Chondrocyte (in vitro differentiated cells): ENCODE results near the gene SPATS2L. TPM values are rescaled to one million over a fixed set of nuclear protein-coding genes. Genes with fewer than 3 reads are reported as not detected.
A peak's percentile ranks its signal among the peaks of the same experiment; 100 is the strongest.

ENCODE experiments used
- DNase-seq: peaks from one replicate; pipeline ENCODE4 v3.0.0; 2021; ENCODE audit warnings: mixed read lengths, low spot score
- H3K27ac Mint-ChIP-seq: one replicate; pipeline ENCODE4 v1.8.0; 2021; ENCODE audit warnings: mild to moderate bottlenecking, moderate library complexity, mixed read lengths; ENCODE audit not compliant: unreplicated experiment
- H3K27me3 Mint-ChIP-seq: 2 replicates; pipeline ENCODE4 v1.8.0; 2021; ENCODE audit warnings: low read depth, mixed read lengths
- H3K36me3 Mint-ChIP-seq: 2 replicates; pipeline ENCODE4 v1.8.0; 2021; ENCODE audit warnings: low read depth, mixed read lengths
- H3K4me1 Mint-ChIP-seq: 2 replicates; pipeline ENCODE4 v1.8.0; 2021; ENCODE audit warnings: low read depth, mild to moderate bottlenecking, mixed read lengths
- H3K4me3 Mint-ChIP-seq: one replicate; pipeline ENCODE4 v1.8.0; 2021; ENCODE audit warnings: mild to moderate bottlenecking, moderate library complexity, mixed read lengths; ENCODE audit not compliant: unreplicated experiment
- H3K9me3 Mint-ChIP-seq: 2 replicates; pipeline ENCODE4 v1.8.0; 2021; ENCODE audit warnings: low read depth, mixed read lengths
- CTCF ChIP-seq: fragments of 200-600 bp; sonication (generic); IDR thresholded peaks from 2 replicates; pipeline ENCODE4 v1.5.0; 2021; ENCODE audit warnings: antibody characterized with exemption, mild to moderate bottlenecking, moderate library complexity
- total RNA-seq: library from RNA; stranded (reverse); gene quantifications from 3 replicates; pipeline ENCODE4 v1.2.1, GENCODE V29; 2021

Gene SPATS2L
- total RNA-seq, 1 donor from 2014 or later = 237 TPM

- H3K27ac Mint-ChIP-seq = peak overlapping the region; percentile 91
- no peaks in the 10 kb centered on the region for H3K9me3 Mint-ChIP-seq
- H3K36me3 Mint-ChIP-seq = peaks cover 2% of the 10 kb centered on the region
- no peak for DNase-seq
- no peaks in the 10 kb centered on the region for H3K27me3 Mint-ChIP-seq
- peaks cover 91% of the 10 kb centered on the region for H3K4me1 Mint-ChIP-seq
- TF ChIP-seq CTCF = no peak
- H3K4me3 Mint-ChIP-seq = no peak overlapping the region
These were observed 13.2 kb downstream of the SPATS2L start for GRCh38 chr2:200319548-200320337.

GRCh38 chr2:200320344-200320743 is 13.9 kb downstream of the SPATS2L start:
- TF ChIP-seq CTCF = no peak
- H3K36me3 Mint-ChIP-seq = peaks cover 2% of the 10 kb centered on the region
- H3K27me3 Mint-ChIP-seq = no peaks in the 10 kb centered on the region
- H3K4me1 Mint-ChIP-seq = peaks cover 86% of the 10 kb centered on the region
- no peak overlapping the region for H3K4me3 Mint-ChIP-seq
- H3K9me3 Mint-ChIP-seq = no peaks in the 10 kb centered on the region
- peak overlapping the region; percentile 91 for H3K27ac Mint-ChIP-seq
- DNase-seq = no peak

- no peaks in the 10 kb centered on the region for H3K9me3 Mint-ChIP-seq
- no peak for TF ChIP-seq CTCF
- no peak for DNase-seq
- peaks cover 79% of the 10 kb centered on the region for H3K4me1 Mint-ChIP-seq
- H3K27me3 Mint-ChIP-seq = no peaks in the 10 kb centered on the region
- no peak overlapping the region for H3K4me3 Mint-ChIP-seq
- peak overlapping the region; percentile 91 for H3K27ac Mint-ChIP-seq
- H3K36me3 Mint-ChIP-seq = peaks cover 2% of the 10 kb centered on the region
These were observed 14.5 kb downstream of the SPATS2L start for GRCh38 chr2:200320991-200321390.

- no peaks in the 10 kb centered on the region for H3K9me3 Mint-ChIP-seq
- no peak for DNase-seq
- no peaks in the 10 kb centered on the region for H3K27me3 Mint-ChIP-seq
- H3K4me3 Mint-ChIP-seq = no peak overlapping the region
- peaks cover 70% of the 10 kb centered on the region for H3K4me1 Mint-ChIP-seq
- TF ChIP-seq CTCF = no peak
- peak overlapping the region; percentile 77 for H3K27ac Mint-ChIP-seq
- H3K36me3 Mint-ChIP-seq = peaks cover 2% of the 10 kb centered on the region
These were observed 15.5 kb downstream of the SPATS2L start for GRCh38 chr2:200321780-200322534.

GRCh38 chr2:200322607-200323006 is 16.1 kb downstream of the SPATS2L start:
- no peaks in the 10 kb centered on the region for H3K9me3 Mint-ChIP-seq
- H3K27ac Mint-ChIP-seq = peak overlapping the region; percentile 42

More at GRCh38 chr2:200322607-200323006, 16.1 kb downstream of the SPATS2L start:
- DNase-seq = no peak
- no peaks in the 10 kb centered on the region for H3K27me3 Mint-ChIP-seq
- H3K4me1 Mint-ChIP-seq = peaks cover 63% of the 10 kb centered on the region
- H3K36me3 Mint-ChIP-seq = peaks cover 2% of the 10 kb centered on the region
- TF ChIP-seq CTCF = no peak
- no peak overlapping the region for H3K4me3 Mint-ChIP-seq
